Osteocyte (in vitro differentiated cells): ENCODE measurements around the gene EPHB2. TPM values are rescaled to one million over a fixed set of nuclear protein-coding genes. Genes with fewer than 3 reads are reported as not detected.
A peak's percentile ranks its signal among the peaks of the same experiment; 100 is the strongest.

Source experiments
- DNase-seq: peaks from one replicate; pipeline ENCODE4 v3.0.0; 2021; ENCODE audit warnings: mixed read lengths; ENCODE audit not compliant: unreplicated experiment; ENCODE audit errors: extremely low spot score
- H3K27ac Mint-ChIP-seq: one replicate; pipeline ENCODE4 v1.8.0; 2021; ENCODE audit warnings: mild to moderate bottlenecking, mixed read lengths; ENCODE audit not compliant: unreplicated experiment
- H3K27me3 Mint-ChIP-seq: one replicate; pipeline ENCODE4 v1.8.0; 2021; ENCODE audit warnings: mixed read lengths; ENCODE audit not compliant: unreplicated experiment
- H3K36me3 Mint-ChIP-seq: one replicate; pipeline ENCODE4 v1.8.0; 2021; ENCODE audit warnings: mixed read lengths; ENCODE audit not compliant: unreplicated experiment
- H3K4me1 Mint-ChIP-seq: one replicate; pipeline ENCODE4 v1.8.0; 2021; ENCODE audit warnings: mixed read lengths; ENCODE audit not compliant: unreplicated experiment
- H3K4me3 Mint-ChIP-seq: one replicate; pipeline ENCODE4 v1.8.0; 2021; ENCODE audit warnings: mild to moderate bottlenecking, moderate library complexity, mixed read lengths; ENCODE audit not compliant: unreplicated experiment
- H3K9me3 Mint-ChIP-seq: one replicate; pipeline ENCODE4 v1.8.0; 2021; ENCODE audit warnings: mixed read lengths; ENCODE audit not compliant: unreplicated experiment
- CTCF ChIP-seq: fragments of 200-600 bp; sonication (generic); IDR thresholded peaks from 2 replicates; pipeline ENCODE4 v1.5.0; 2021; ENCODE audit warnings: antibody characterized with exemption, mild to moderate bottlenecking, moderate library complexity
- total RNA-seq: library from RNA; stranded (reverse); gene quantifications from 2 replicates; pipeline ENCODE4 v1.2.1, GENCODE V29; 2021

Gene EPHB2
- total RNA-seq, 1 donor from 2014 or later, result 32.5 TPM

GRCh38 chr1:22826604-22827580, 116.3 kb downstream of the EPHB2 start:
- Mint-ChIP-seq H3K9me3 (no peaks in the 10 kb centered on the region), H3K4me1 (peaks cover 30% of the 10 kb centered on the region), H3K4me3 (no peak overlapping the region), H3K27me3 (no peaks in the 10 kb centered on the region), H3K27ac (peak overlapping the region; percentile 14), H3K36me3 (no peaks in the 10 kb centered on the region)
- no peak for TF ChIP-seq CTCF
- no peak for DNase-seq

- TF ChIP-seq CTCF, result no peak
- H3K27me3 Mint-ChIP-seq, result no peaks in the 10 kb centered on the region
- peaks cover 34% of the 10 kb centered on the region for H3K4me1 Mint-ChIP-seq
- no peaks in the 10 kb centered on the region for H3K9me3 Mint-ChIP-seq
- H3K36me3 Mint-ChIP-seq, result no peaks in the 10 kb centered on the region
- DNase-seq, result no peak
- H3K27ac Mint-ChIP-seq, result no peak overlapping the region
- no peak overlapping the region for H3K4me3 Mint-ChIP-seq
These were observed 117.2 kb downstream of the EPHB2 start for GRCh38 chr1:22827666-22828483.

DNA sequence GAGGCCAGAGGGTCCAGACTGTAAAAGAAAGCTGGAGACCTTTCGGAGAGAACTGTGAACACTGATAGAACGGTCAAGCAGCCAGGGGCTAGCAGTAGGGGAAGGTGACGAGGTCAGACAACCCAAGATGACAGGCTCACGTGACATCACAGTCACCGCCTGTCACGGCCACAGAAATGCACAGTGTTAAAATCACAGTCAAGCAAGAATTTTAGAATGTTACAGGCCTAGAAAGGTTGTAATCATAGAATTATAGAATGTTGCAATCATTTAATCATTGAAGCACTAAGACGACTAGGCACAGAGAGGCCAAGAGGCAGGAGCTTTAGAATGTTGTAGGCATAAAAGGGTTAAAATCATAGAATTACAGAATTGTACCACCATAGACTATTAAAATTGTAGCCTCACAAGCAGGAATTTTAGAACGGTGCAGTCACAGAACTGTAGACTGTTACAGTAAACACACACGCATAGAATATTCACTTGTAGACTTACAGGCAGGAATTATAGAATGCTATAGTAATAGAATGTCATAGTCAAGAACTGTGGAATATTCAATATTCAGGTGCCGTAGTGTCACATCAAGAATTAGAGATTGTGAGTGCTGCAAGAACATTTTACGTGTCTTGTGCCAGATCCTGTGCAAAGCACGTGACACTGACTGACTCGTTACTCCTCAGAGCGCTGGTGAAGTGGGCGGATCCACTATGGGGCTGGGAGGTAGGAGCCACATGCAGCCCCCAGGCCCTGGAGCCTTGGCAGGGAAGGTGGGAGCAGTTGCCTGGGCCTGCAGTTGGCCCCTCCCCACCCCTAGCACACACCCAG, 118.1 kb downstream of the EPHB2 start:
- no peak overlapping the region for H3K27ac Mint-ChIP-seq
- H3K4me1 Mint-ChIP-seq, result peaks cover 34% of the 10 kb centered on the region
- no peak for TF ChIP-seq CTCF
- no peak overlapping the region for H3K4me3 Mint-ChIP-seq
- no peaks in the 10 kb centered on the region for H3K9me3 Mint-ChIP-seq
- no peak for DNase-seq
- H3K27me3 Mint-ChIP-seq, result no peaks in the 10 kb centered on the region
- H3K36me3 Mint-ChIP-seq, result no peaks in the 10 kb centered on the region

DNA sequence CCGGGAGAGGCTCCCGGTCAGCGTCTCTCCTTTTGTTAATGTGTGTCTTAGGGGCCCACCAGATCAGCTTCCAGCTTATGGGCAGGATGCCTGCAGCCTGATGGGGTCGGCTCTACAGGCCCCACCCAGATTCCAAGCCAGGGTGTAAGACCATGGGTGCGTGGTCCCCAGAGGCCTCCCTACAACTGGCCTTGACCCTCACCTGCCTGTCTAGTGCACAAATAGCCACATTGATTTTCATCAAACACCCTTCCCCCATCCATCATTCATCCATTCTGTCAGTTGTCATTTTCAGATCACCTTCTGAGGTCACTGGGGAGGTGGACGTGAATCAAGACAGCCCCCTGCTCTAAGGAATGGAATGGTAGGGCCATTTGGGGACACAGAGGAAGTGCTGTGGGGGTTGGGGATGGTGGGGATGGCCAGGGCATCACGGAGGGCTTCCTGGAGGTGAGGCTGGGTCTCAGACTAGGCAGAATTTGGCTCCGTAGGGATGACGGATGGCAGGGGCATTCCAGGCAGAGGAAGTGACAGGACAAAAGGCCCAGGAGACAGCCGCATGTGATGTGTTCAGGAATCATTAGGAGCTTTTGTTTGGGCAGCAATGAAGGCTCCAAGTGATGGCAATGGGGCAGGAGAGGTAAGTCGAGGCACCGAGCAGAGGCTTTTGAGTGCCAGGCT, 118.8 kb downstream of the EPHB2 start:
- Mint-ChIP-seq H3K9me3 (no peaks in the 10 kb centered on the region), H3K27ac (peak overlapping the region; percentile 38), H3K27me3 (no peaks in the 10 kb centered on the region), H3K4me1 (peaks cover 35% of the 10 kb centered on the region), H3K36me3 (no peaks in the 10 kb centered on the region), H3K4me3 (no peak overlapping the region)
- TF ChIP-seq CTCF, result no peak
- DNase-seq, result no peak
